SK-N-SH (cell line): ENCODE measurements around the gene WDR44. TPM values are rescaled to one million over a fixed set of nuclear protein-coding genes. Genes with fewer than 3 reads are reported as not detected.

Source experiments
- CTCF ChIA-PET: fragments of 300-600, 350-600 bp; formaldehyde crosslinking; extraction: SDS; loops from one replicate; lab custom pipeline; 2021; lab: Yijun Ruan, JAX
- POLR2A ChIA-PET: fragments of 350-600 bp; sonication (Branson Sonifier 250); formaldehyde crosslinking; extraction: SDS; loops from one replicate; lab custom pipeline; 2020; ENCODE audit warnings: antibody characterized with exemption, inconsistent platforms; lab: Yijun Ruan, JAX
- DNase-seq: peaks from one replicate; pipeline ENCODE4 v3.0.0; 2012
- H2AFZ ChIP-seq: fragments of 200-600 bp; sonication (generic); 2 replicates; pipeline ENCODE4 v1.8.1; 2016; ENCODE audit warnings: antibody characterized with exemption, mild to moderate bottlenecking, low read depth
- H3F3A ChIP-seq: fragments of 200-600 bp; sonication (generic); replicated peaks from 2 replicates; pipeline ENCODE3; 2016; ENCODE audit warnings: antibody characterized with exemption, mild to moderate bottlenecking; ENCODE audit not compliant: insufficient read depth
- H3K27ac ChIP-seq, 2 experiments: fragments of 200-500 bp in 1 of 2; fragments of 200-600 bp in 1 of 2; sonication (Bioruptor generic) in 1 of 2; sonication (generic), shearing (Covaris generic) in 1 of 2; 2 replicates each; pipeline versions ENCODE4 v1.5.1 to v1.6.1; 2014 to 2016; ENCODE audit warnings: low read depth in 2 of 2, inconsistent platforms in 1 of 2, low read length in 1 of 2, mild to moderate bottlenecking in 1 of 2, mixed read lengths in 1 of 2
- H3K27me3 ChIP-seq: fragments of 200-600 bp; sonication (generic), shearing (Covaris generic); 2 replicates; pipeline ENCODE4 v1.6.1; 2016; ENCODE audit warnings: mixed run types; ENCODE audit not compliant: insufficient read depth
- H3K36me3 ChIP-seq, 2 experiments: fragments of 200-500 bp in 1 of 2; fragments of 200-600 bp in 1 of 2; sonication (Bioruptor generic) in 1 of 2; sonication (generic) in 1 of 2; replicated peaks in 1 of 2; 2 replicates each; pipeline versions ENCODE3 to v1.5.1; 2014 to 2016; ENCODE audit warnings: low read length in 1 of 2, mild to moderate bottlenecking in 1 of 2; ENCODE audit not compliant: insufficient read depth in 2 of 2, control insufficient read depth in 1 of 2
- H3K4me1 ChIP-seq, 2 experiments: fragments of 200-500 bp in 1 of 2; fragments of 200-600 bp in 1 of 2; sonication (Bioruptor generic) in 1 of 2; sonication (generic), shearing (Covaris generic) in 1 of 2; 2 replicates each; pipeline versions ENCODE4 v1.5.1 to v1.6.1; 2014 to 2016; ENCODE audit warnings: low read depth in 1 of 2, low read length in 1 of 2, mixed run types in 1 of 2; ENCODE audit not compliant: insufficient read depth in 2 of 2, control insufficient read depth in 1 of 2
- H3K4me2 ChIP-seq: fragments of 200-600 bp; sonication (generic), shearing (Covaris generic); 2 replicates; pipeline ENCODE4 v1.6.1; 2017; ENCODE audit warnings: mixed run types
- H3K4me3 ChIP-seq, 2 experiments: fragments of 200-500 bp in 1 of 2; fragments of 200-600 bp in 1 of 2; sonication (Bioruptor generic) in 1 of 2; sonication (generic), shearing (Covaris generic) in 1 of 2; 2 replicates each; pipeline versions ENCODE4 v1.5.1 to v1.8.1; 2014 to 2016; ENCODE audit warnings: low read depth in 2 of 2, inconsistent platforms in 1 of 2, low read length in 1 of 2, mild to moderate bottlenecking in 1 of 2, mixed read lengths in 1 of 2, moderate library complexity in 1 of 2
- H3K79me2 ChIP-seq: fragments of 200-600 bp; sonication (generic); 2 replicates; pipeline ENCODE4 v1.8.1; 2017; ENCODE audit warnings: mild to moderate bottlenecking; ENCODE audit not compliant: insufficient read depth
- H3K9ac ChIP-seq: fragments of 200-600 bp; sonication (generic); 2 replicates; pipeline ENCODE4 v1.6.1; 2017; ENCODE audit warnings: mixed run types
- H3K9me2 ChIP-seq: fragments of 200-600 bp; sonication (generic); 2 replicates; pipeline ENCODE4 v1.6.1; 2017; ENCODE audit warnings: mixed run types
- H3K9me3 ChIP-seq: fragments of 200-600 bp; sonication (generic); 2 replicates; pipeline ENCODE4 v1.6.1; 2017; ENCODE audit warnings: mixed run types, mild to moderate bottlenecking, moderate library complexity
- H4K20me1 ChIP-seq: fragments of 200-600 bp; sonication (generic); 2 replicates; pipeline ENCODE4 v1.6.1; 2017; ENCODE audit warnings: mild to moderate bottlenecking, mixed run types; ENCODE audit not compliant: insufficient read depth
- ELF1 ChIP-seq: IDR thresholded peaks from 2 replicates; pipeline ENCODE4 v1.4.0; 2012
- EZH2phosphoT487 ChIP-seq: fragments of 200-600 bp; sonication (generic); IDR thresholded peaks from 2 replicates; pipeline ENCODE4 v1.6.1; 2017; ENCODE audit warnings: low read depth, mixed run types, mild to moderate bottlenecking, antibody characterized with exemption, moderate library complexity, borderline replicate concordance
- FOXJ3 ChIP-seq: sonication (generic); formaldehyde crosslinking; IDR thresholded peaks from 2 replicates; pipeline ENCODE4 v1.5.1; 2020; ENCODE audit warnings: mild to moderate bottlenecking, missing genetic modification reagents
- GABPA ChIP-seq: IDR thresholded peaks from 2 replicates; pipeline ENCODE4 v1.4.0; 2012; ENCODE audit warnings: low read depth, mild to moderate bottlenecking
- MEF2A ChIP-seq: IDR thresholded peaks from 2 replicates; pipeline ENCODE4 v1.4.0; 2012; ENCODE audit warnings: low read depth, borderline replicate concordance
- MXI1 ChIP-seq: IDR thresholded peaks from 2 replicates; pipeline ENCODE4 v1.6.1; 2012; ENCODE audit warnings: mild to moderate bottlenecking, low read depth, low read length, improper control_type of control experiment
- NFIC ChIP-seq: IDR thresholded peaks from 2 replicates; pipeline ENCODE4 v1.4.0; 2012; ENCODE audit warnings: borderline replicate concordance
- NRF1 ChIP-seq: IDR thresholded peaks from 2 replicates; pipeline ENCODE4 v1.6.1; 2012; ENCODE audit warnings: low read depth, mild to moderate bottlenecking, low read length
- RAD21 ChIP-seq: IDR thresholded peaks from 2 replicates; pipeline ENCODE4 v1.6.1; 2012; ENCODE audit warnings: mild to moderate bottlenecking, low read length
- RCOR1 ChIP-seq: fragments of 150-350 bp; IDR thresholded peaks from 2 replicates; pipeline ENCODE4 v1.6.1; 2017; ENCODE audit warnings: antibody characterized with exemption, low read length
- SMC3 ChIP-seq: IDR thresholded peaks from 2 replicates; pipeline ENCODE4 v1.6.1; 2012; ENCODE audit warnings: low read depth, low read length, improper control_type of control experiment
- TAF1 ChIP-seq: IDR thresholded peaks from 2 replicates; pipeline ENCODE4 v1.6.1; 2012; ENCODE audit warnings: low read depth, mild to moderate bottlenecking, low read length, moderate library complexity, borderline replicate concordance
- TCF12 ChIP-seq: IDR thresholded peaks from 2 replicates; pipeline ENCODE4 v1.4.0; 2012
- TEAD4 ChIP-seq: IDR thresholded peaks from 2 replicates; pipeline ENCODE4 v1.4.0; 2012; ENCODE audit warnings: mild to moderate bottlenecking, borderline replicate concordance; ENCODE audit not compliant: insufficient read depth
- WGBS: methylation state at CpG from one replicate; pipeline ENCODE4 v1.1.6; 2017; ENCODE audit warnings: low lambda C conversion rate; 5-methylcytosine and 5-hydroxymethylcytosine counted together
- polyA plus RNA-seq, 3 experiments: library from polyadenylated mRNA; depleted of rRNA; stranded (reverse); fragments of >200 nt; gene quantifications; 2 replicates each; pipeline ENCODE4 v1.2.3, GENCODE V29; 2012
- TF ChIP-seq, protein P1 (sequence below): IDR thresholded peaks from 2 replicates; pipeline ENCODE4; 2012
- TF ChIP-seq, protein P2 (sequence below): IDR thresholded peaks from 2 replicates; pipeline ENCODE4 v1.4.0; 2012; ENCODE audit warnings: low read depth
- TF ChIP-seq, protein P3 (sequence below): IDR thresholded peaks from 2 replicates; pipeline ENCODE4 v1.4.0; 2012; ENCODE audit warnings: low read depth, borderline replicate concordance
- TF ChIP-seq, protein P4 (sequence below): IDR thresholded peaks from 2 replicates; pipeline ENCODE4 v1.6.1; 2012; ENCODE audit warnings: mild to moderate bottlenecking, low read depth, low read length, moderate library complexity
- TF ChIP-seq, protein P5 (sequence below): fragments of 150-350 bp; IDR thresholded peaks from 2 replicates; pipeline ENCODE4 v1.6.1; 2017; ENCODE audit warnings: antibody characterized with exemption, low read length, low read depth, borderline replicate concordance

Gene WDR44
- polyA plus RNA-seq, 1 of the 3 experiments (the other 2 are of a cell fraction), result 5.3 TPM

DNA sequence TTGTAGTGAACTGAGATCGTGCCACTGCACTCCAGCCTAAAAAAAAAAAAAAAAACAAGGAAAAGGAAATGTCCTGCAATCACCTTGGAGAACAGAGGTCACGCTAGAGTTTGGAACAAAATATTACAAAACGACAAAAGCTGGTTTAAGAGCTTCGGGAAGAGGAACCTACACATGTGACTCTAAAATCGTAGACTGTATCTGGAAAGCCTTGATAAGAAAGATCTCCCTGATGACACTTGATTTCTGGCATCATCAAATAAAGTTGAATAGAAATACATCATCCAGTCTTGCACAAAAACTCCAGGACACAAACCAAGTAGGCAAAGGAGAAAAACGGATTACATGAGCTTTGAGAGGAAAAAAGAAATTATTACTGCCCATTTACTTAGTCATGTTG lies 118.6 kb downstream of the WDR44 start:
- Histone ChIP-seq H3K36me3 (no peaks in the 10 kb centered on the region), H3K79me2 (no peaks in the 10 kb centered on the region), H3K4me3 (no peak overlapping the region), H3K4me2 (no peak overlapping the region), H3K4me1 (no peaks in the 10 kb centered on the region), H3K9me3 (no peaks in the 10 kb centered on the region), H3F3A (no peaks in the 10 kb centered on the region), H3K9me2 (no peaks in the 10 kb centered on the region), H2AFZ (no peak overlapping the region), H3K9ac (no peak overlapping the region), H3K27ac (no peak overlapping the region), H4K20me1 (no peaks in the 10 kb centered on the region), H3K27me3 (no peaks in the 10 kb centered on the region; the same call in 1 of the 2 replicates)
- ChIA-PET CTCF (no interaction called here), POLR2A (interaction anchor here (0.6 kb wide), 1 partner anchor 344 kb away, joined by 3 read pairs; no protein-coding TSS in a partner anchor)
- TF ChIP-seq MEF2A (no peak), TAF1 (no peak), SMC3 (no peak), TEAD4 (no peak), EZH2phosphoT487 (no peak), GABPA (no peak), NRF1 (no peak), RCOR1 (no peak), RAD21 (no peak), FOXJ3 (no peak), ELF1 (no peak), MXI1 (no peak), NFIC (no peak), TCF12 (no peak)
- TF ChIP-seq, protein P1, sequence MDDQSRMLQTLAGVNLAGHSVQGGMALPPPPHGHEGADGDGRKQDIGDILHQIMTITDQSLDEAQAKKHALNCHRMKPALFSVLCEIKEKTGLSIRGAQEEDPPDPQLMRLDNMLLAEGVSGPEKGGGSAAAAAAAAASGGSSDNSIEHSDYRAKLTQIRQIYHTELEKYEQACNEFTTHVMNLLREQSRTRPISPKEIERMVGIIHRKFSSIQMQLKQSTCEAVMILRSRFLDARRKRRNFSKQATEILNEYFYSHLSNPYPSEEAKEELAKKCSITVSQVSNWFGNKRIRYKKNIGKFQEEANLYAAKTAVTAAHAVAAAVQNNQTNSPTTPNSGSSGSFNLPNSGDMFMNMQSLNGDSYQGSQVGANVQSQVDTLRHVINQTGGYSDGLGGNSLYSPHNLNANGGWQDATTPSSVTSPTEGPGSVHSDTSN, result no peak
- TF ChIP-seq, protein P2, sequence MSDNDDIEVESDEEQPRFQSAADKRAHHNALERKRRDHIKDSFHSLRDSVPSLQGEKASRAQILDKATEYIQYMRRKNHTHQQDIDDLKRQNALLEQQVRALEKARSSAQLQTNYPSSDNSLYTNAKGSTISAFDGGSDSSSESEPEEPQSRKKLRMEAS, result no peak
- TF ChIP-seq, protein P3, sequence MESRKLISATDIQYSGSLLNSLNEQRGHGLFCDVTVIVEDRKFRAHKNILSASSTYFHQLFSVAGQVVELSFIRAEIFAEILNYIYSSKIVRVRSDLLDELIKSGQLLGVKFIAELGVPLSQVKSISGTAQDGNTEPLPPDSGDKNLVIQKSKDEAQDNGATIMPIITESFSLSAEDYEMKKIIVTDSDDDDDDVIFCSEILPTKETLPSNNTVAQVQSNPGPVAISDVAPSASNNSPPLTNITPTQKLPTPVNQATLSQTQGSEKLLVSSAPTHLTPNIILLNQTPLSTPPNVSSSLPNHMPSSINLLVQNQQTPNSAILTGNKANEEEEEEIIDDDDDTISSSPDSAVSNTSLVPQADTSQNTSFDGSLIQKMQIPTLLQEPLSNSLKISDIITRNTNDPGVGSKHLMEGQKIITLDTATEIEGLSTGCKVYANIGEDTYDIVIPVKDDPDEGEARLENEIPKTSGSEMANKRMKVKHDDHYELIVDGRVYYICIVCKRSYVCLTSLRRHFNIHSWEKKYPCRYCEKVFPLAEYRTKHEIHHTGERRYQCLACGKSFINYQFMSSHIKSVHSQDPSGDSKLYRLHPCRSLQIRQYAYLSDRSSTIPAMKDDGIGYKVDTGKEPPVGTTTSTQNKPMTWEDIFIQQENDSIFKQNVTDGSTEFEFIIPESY, result no peak
- TF ChIP-seq, protein P4, sequence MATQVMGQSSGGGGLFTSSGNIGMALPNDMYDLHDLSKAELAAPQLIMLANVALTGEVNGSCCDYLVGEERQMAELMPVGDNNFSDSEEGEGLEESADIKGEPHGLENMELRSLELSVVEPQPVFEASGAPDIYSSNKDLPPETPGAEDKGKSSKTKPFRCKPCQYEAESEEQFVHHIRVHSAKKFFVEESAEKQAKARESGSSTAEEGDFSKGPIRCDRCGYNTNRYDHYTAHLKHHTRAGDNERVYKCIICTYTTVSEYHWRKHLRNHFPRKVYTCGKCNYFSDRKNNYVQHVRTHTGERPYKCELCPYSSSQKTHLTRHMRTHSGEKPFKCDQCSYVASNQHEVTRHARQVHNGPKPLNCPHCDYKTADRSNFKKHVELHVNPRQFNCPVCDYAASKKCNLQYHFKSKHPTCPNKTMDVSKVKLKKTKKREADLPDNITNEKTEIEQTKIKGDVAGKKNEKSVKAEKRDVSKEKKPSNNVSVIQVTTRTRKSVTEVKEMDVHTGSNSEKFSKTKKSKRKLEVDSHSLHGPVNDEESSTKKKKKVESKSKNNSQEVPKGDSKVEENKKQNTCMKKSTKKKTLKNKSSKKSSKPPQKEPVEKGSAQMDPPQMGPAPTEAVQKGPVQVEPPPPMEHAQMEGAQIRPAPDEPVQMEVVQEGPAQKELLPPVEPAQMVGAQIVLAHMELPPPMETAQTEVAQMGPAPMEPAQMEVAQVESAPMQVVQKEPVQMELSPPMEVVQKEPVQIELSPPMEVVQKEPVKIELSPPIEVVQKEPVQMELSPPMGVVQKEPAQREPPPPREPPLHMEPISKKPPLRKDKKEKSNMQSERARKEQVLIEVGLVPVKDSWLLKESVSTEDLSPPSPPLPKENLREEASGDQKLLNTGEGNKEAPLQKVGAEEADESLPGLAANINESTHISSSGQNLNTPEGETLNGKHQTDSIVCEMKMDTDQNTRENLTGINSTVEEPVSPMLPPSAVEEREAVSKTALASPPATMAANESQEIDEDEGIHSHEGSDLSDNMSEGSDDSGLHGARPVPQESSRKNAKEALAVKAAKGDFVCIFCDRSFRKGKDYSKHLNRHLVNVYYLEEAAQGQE, result no peak
- TF ChIP-seq, protein P5, sequence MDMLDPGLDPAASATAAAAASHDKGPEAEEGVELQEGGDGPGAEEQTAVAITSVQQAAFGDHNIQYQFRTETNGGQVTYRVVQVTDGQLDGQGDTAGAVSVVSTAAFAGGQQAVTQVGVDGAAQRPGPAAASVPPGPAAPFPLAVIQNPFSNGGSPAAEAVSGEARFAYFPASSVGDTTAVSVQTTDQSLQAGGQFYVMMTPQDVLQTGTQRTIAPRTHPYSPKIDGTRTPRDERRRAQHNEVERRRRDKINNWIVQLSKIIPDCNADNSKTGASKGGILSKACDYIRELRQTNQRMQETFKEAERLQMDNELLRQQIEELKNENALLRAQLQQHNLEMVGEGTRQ, result no peak
- WGBS, result 49% methylated on average over 6 of the region's 6 CpGs
- no peak for DNase-seq
